Ishikawa (cell line): ENCODE measurements around the gene CAVIN1.

ENCODE experiments used
- CEBPB ChIP-seq: IDR thresholded peaks from 2 replicates; pipeline ENCODE4 v1.6.1; 2012
- CREB1 ChIP-seq: IDR thresholded peaks from 2 replicates; pipeline ENCODE4 v1.6.1; 2012; ENCODE audit warnings: low read depth
- EGR1 ChIP-seq: IDR thresholded peaks from 2 replicates; pipeline ENCODE4 v1.6.1; 2012
- EP300 ChIP-seq: IDR thresholded peaks from 2 replicates; pipeline ENCODE4 v1.6.1; 2012; ENCODE audit warnings: borderline replicate concordance
- FOXM1 ChIP-seq: IDR thresholded peaks from 2 replicates; pipeline ENCODE4 v1.6.1; 2012; ENCODE audit warnings: low read depth, borderline replicate concordance
- NFIC ChIP-seq: IDR thresholded peaks from 2 replicates; pipeline ENCODE4 v1.6.1; 2012
- RAD21 ChIP-seq: IDR thresholded peaks from 2 replicates; pipeline ENCODE4 v1.6.1; 2012; ENCODE audit warnings: low read depth
- REST ChIP-seq: IDR thresholded peaks from 2 replicates; pipeline ENCODE4 v1.6.1; 2012; ENCODE audit warnings: low read depth, mild to moderate bottlenecking
- TAF1 ChIP-seq: IDR thresholded peaks from 2 replicates; pipeline ENCODE4 v1.6.1; 2012; ENCODE audit warnings: low read depth, mild to moderate bottlenecking
- TCF12 ChIP-seq: IDR thresholded peaks from 2 replicates; pipeline ENCODE4 v1.6.1; 2012; ENCODE audit warnings: low read depth
- TEAD4 ChIP-seq: IDR thresholded peaks from 2 replicates; pipeline ENCODE4 v1.6.1; 2012
- USF1 ChIP-seq: IDR thresholded peaks from 2 replicates; pipeline ENCODE4 v1.6.1; 2012
- YY1 ChIP-seq: IDR thresholded peaks from 2 replicates; pipeline ENCODE4 v1.6.1; 2012; ENCODE audit warnings: low read depth
- ZBTB7A ChIP-seq: IDR thresholded peaks from 2 replicates; pipeline ENCODE4 v1.6.1; 2012; ENCODE audit warnings: low read depth
- TF ChIP-seq, protein P1 (sequence below): IDR thresholded peaks from 2 replicates; pipeline ENCODE4 v1.6.1; 2012

The CAVIN1 gene

DNA sequence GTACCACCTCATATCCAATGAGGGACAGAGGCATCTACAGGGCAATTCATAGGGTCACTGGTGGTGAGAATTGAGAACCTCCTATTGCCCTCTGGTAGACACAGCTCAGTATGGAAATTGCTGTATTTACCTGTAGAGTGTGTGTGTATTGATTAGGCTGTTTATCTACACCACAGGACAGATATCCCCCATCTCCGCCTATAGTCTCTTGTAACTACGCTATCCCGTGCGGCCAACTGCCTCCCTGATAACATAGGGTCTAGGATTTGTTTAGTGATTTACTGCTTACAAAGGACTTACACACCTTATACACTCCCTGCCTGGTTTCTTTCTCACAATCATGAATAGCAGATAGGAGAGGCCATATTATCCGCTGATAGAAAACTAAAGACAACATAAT lies 33.2 kb downstream of the CAVIN1 start:
- TF ChIP-seq NFIC (no peak), YY1 (no peak), FOXM1 (no peak), TCF12 (no peak)

DNA sequence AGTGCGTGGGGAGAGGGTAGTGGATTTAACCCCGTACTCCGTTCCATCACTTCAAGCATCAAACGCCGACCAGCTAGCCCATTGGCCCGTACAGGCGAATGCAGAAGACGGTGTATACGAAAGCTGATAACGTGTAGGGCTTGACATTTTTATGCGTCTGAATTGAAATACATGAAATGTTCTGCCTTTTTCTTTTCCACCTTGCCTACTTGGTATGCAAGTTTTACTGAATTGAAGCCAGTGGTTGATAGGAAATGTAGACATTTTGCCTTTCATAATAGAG lies 34.0 kb downstream of the CAVIN1 start:
- TF ChIP-seq REST (0 out of 2 replicates have a peak, but pooled peaks have one; percentile 1), YY1 (no peak)

DNA sequence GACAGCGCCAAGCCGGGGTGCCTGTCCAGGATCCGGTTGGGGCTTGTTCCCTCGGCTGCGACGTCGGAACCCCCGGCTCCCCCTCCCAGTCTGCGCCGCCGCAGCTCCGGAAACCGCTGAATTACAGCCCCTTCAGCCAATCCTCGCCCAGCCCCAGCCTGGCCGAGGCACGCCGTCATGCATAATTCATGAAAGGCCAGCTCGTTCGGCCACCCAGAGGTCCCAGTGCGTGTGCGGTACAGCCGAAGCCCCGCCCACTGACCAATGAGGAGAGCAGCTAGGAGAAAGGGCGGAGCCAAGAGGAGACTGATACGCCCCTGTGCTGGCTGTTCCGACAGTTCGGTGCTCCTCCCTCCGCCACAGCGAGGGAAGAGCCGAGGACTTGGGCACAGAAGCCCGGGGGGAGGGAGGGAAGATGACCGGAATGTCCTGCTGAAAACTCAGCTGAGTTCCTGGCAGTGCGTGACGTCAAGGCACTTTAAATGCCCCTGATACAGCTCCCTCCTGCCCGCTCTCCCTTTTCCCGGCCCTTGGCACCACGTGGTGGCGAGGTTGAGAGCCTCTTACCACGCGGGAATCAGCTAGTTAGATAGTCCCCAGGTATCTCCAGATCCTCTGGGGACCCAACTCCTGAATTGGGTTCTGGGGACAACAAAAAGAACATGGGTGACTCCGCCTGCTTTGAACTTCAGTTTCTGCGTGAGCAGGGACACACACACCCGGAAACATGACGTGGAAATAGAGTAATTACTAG lies 34.5 kb downstream of the CAVIN1 start, which contains the start of gene STAT3:
STAT3 (minus strand) TSS at position 62 of the 754 bp plus-strand sequence. CDS start 39,926 bp downstream, outside the sequence.
- peak; percentile 15; the same call in 1 of the 2 replicates for TF ChIP-seq REST
- TF ChIP-seq CREB1 = peak; percentile 84
- no peak for TF ChIP-seq ZBTB7A
- peak; percentile 65; the same call in 1 of the 2 replicates for TF ChIP-seq YY1
- TF ChIP-seq EP300 = peak; percentile 100
- TF ChIP-seq CEBPB = peak; percentile 49; the same call in 1 of the 2 replicates
- TF ChIP-seq EGR1 = peak; percentile 49; the same call in 1 of the 2 replicates
- TF ChIP-seq TCF12 = peak; percentile 86
- peak; percentile 50 for TF ChIP-seq TAF1
- peak; percentile 84 for TF ChIP-seq USF1
- peak; percentile 73 for TF ChIP-seq TEAD4
- TF ChIP-seq NFIC = peak; percentile 51; the same call in 1 of the 2 replicates
- TF ChIP-seq RAD21 = no peak
- TF ChIP-seq, protein P1, sequence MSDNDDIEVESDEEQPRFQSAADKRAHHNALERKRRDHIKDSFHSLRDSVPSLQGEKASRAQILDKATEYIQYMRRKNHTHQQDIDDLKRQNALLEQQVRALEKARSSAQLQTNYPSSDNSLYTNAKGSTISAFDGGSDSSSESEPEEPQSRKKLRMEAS = peak; percentile 100
- peak; percentile 51; the same call in 1 of the 2 replicates for TF ChIP-seq FOXM1

DNA sequence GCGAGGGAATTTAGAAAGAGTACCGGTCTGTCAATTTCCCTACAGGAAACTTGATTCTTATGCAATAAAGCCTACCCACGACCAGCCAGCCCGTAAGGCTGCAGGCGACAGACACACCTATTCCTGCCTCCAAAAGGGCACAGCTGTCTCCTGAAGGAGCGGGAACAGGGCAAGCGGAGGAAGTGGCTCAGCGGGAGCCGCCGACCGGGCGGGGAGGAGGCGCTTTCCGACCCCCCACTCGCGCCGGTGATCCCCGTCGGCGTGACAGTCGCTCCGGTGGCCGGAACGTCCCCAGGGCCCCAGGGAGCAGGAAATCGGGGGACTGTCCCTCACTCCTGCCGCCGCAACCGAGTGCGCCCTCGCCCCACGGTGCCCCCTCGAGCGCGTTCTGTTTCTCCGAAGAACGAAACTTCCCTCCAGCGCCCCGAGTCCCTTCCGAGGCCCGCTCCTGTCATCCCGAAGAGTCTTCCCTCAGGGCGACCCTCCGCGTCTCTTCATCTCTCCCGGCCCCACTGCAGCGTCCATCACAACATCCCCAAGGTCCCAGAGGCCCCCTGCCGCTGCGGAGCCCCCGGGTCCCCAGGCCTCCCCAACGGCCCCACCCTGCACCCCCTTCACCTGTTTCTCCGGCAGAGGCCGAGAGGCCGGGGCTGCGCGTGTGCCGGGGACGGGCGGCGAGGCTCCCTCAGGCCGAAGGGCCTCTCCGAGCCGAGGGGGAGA lies 35.2 kb downstream of the CAVIN1 start:
- peak; percentile 82 for TF ChIP-seq CEBPB
- TF ChIP-seq TCF12 = peak; percentile 56
- no peak for TF ChIP-seq EP300
- TF ChIP-seq EGR1 = no peak
- no peak for TF ChIP-seq NFIC
- no peak for TF ChIP-seq USF1
- TF ChIP-seq RAD21 = no peak
- no peak for TF ChIP-seq REST
- no peak for TF ChIP-seq TEAD4
- TF ChIP-seq ZBTB7A = no peak; the same call in 1 of the 2 replicates
- no peak for TF ChIP-seq TAF1
- TF ChIP-seq YY1 = no peak
- TF ChIP-seq CREB1 = no peak
- TF ChIP-seq FOXM1 = no peak
- TF ChIP-seq, protein P1 = peak; percentile 63
